ENCODE measurements around the gene ABCA12.

DNA sequence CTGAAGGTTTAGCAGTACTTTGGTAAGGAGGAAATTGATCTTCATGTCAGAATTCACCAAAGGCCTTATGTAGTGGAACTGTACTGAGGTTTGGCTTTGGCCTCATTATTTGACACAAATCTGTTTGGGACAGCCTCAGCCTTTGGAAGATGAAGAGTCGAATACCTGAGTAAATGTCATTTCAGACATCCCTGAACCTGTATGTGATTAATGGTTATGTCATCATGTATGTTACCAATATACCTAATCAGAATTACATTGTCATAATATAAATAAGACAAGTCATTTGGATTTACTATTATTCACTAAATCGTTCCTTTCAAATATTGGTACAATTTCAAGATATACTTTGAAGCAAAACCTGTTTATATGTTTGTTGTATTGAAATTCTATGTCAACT is 10.6 kb upstream of the ABCA12 start:
- TF ChIP-seq, protein P1, sequence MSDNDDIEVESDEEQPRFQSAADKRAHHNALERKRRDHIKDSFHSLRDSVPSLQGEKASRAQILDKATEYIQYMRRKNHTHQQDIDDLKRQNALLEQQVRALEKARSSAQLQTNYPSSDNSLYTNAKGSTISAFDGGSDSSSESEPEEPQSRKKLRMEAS (IDR thresholded peaks at IDR 0.05), result no peak
- TF ChIP-seq, protein P2, sequence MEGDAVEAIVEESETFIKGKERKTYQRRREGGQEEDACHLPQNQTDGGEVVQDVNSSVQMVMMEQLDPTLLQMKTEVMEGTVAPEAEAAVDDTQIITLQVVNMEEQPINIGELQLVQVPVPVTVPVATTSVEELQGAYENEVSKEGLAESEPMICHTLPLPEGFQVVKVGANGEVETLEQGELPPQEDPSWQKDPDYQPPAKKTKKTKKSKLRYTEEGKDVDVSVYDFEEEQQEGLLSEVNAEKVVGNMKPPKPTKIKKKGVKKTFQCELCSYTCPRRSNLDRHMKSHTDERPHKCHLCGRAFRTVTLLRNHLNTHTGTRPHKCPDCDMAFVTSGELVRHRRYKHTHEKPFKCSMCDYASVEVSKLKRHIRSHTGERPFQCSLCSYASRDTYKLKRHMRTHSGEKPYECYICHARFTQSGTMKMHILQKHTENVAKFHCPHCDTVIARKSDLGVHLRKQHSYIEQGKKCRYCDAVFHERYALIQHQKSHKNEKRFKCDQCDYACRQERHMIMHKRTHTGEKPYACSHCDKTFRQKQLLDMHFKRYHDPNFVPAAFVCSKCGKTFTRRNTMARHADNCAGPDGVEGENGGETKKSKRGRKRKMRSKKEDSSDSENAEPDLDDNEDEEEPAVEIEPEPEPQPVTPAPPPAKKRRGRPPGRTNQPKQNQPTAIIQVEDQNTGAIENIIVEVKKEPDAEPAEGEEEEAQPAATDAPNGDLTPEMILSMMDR (IDR thresholded peaks at IDR 0.05 in 2 of 3, conservative IDR thresholded peaks at IDR 0.05 in 1 of 3; ENCODE audit: borderline replicate concordance in 1 of 3, insufficient read depth in 1 of 3, low read depth in 2 of 3, low read length in 2 of 3), result no peak
- TF ChIP-seq EZH2 (IDR thresholded peaks at IDR 0.05) (no peak), POLR2AphosphoS5 (IDR thresholded peaks at IDR 0.05; ENCODE audit: low read depth, low read length) (no peak), POLR2A (IDR thresholded peaks at IDR 0.05; ENCODE audit: borderline replicate concordance, extremely low read depth, insufficient read depth, insufficient read length) (no peak), ZNF274 (IDR thresholded peaks at IDR 0.05; ENCODE audit: low read depth, low read length) (no peak), RAD21 (IDR thresholded peaks at IDR 0.05; ENCODE audit: low read depth) (no peak)
- TF ChIP-seq, protein P3, sequence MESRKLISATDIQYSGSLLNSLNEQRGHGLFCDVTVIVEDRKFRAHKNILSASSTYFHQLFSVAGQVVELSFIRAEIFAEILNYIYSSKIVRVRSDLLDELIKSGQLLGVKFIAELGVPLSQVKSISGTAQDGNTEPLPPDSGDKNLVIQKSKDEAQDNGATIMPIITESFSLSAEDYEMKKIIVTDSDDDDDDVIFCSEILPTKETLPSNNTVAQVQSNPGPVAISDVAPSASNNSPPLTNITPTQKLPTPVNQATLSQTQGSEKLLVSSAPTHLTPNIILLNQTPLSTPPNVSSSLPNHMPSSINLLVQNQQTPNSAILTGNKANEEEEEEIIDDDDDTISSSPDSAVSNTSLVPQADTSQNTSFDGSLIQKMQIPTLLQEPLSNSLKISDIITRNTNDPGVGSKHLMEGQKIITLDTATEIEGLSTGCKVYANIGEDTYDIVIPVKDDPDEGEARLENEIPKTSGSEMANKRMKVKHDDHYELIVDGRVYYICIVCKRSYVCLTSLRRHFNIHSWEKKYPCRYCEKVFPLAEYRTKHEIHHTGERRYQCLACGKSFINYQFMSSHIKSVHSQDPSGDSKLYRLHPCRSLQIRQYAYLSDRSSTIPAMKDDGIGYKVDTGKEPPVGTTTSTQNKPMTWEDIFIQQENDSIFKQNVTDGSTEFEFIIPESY (IDR thresholded peaks at IDR 0.05; ENCODE audit: extremely low read depth, insufficient replicate concordance, low read length), result no peak
- TF ChIP-seq, protein P4, sequence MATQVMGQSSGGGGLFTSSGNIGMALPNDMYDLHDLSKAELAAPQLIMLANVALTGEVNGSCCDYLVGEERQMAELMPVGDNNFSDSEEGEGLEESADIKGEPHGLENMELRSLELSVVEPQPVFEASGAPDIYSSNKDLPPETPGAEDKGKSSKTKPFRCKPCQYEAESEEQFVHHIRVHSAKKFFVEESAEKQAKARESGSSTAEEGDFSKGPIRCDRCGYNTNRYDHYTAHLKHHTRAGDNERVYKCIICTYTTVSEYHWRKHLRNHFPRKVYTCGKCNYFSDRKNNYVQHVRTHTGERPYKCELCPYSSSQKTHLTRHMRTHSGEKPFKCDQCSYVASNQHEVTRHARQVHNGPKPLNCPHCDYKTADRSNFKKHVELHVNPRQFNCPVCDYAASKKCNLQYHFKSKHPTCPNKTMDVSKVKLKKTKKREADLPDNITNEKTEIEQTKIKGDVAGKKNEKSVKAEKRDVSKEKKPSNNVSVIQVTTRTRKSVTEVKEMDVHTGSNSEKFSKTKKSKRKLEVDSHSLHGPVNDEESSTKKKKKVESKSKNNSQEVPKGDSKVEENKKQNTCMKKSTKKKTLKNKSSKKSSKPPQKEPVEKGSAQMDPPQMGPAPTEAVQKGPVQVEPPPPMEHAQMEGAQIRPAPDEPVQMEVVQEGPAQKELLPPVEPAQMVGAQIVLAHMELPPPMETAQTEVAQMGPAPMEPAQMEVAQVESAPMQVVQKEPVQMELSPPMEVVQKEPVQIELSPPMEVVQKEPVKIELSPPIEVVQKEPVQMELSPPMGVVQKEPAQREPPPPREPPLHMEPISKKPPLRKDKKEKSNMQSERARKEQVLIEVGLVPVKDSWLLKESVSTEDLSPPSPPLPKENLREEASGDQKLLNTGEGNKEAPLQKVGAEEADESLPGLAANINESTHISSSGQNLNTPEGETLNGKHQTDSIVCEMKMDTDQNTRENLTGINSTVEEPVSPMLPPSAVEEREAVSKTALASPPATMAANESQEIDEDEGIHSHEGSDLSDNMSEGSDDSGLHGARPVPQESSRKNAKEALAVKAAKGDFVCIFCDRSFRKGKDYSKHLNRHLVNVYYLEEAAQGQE (IDR thresholded peaks at IDR 0.05; ENCODE audit: low read depth), result no peak

Data from HCT116 (cell line).